GM23338 (cell line): ENCODE results near the gene VPS72.
A peak's percentile ranks its signal among the peaks of the same experiment; 100 is the strongest.

Source experiments
- CREB1 ChIP-seq: fragments of 250-450 bp; sonication (Bioruptor Pico); IDR thresholded peaks from 2 replicates; pipeline ENCODE4 v1.5.0; 2020; ENCODE audit warnings: low read depth, mild to moderate bottlenecking, moderate library complexity
- EZH2 ChIP-seq: fragments of 200-600 bp; sonication (generic); IDR thresholded peaks from one replicate; pipeline ENCODE4 v1.8.0; 2017; ENCODE audit warnings: antibody characterized with exemption, mild to moderate bottlenecking, low read depth; ENCODE audit not compliant: unreplicated experiment
- EZH2phosphoT487 ChIP-seq: fragments of 200-600 bp; sonication (generic); IDR thresholded peaks from one replicate; pipeline ENCODE4 v1.8.1; 2018; ENCODE audit warnings: antibody characterized with exemption; ENCODE audit not compliant: unreplicated experiment
- POLR2AphosphoS5 ChIP-seq: IDR thresholded peaks from 2 replicates; pipeline ENCODE4 v1.6.1; 2016; ENCODE audit warnings: antibody characterized with exemption, low read depth
- TF ChIP-seq, protein P1 (sequence below), 2 experiments: fragments of 200-600 bp in 1 of 2; sonication (generic) in 1 of 2; conservative IDR thresholded peaks; 2 replicates each; pipeline versions ENCODE4 v1.5.1 to v1.6.1; 2016 to 2017; ENCODE audit warnings: antibody characterized with exemption in 2 of 2, low read depth in 2 of 2, mild to moderate bottlenecking in 2 of 2, moderate library complexity in 1 of 2
- TF ChIP-seq, protein P2 (sequence below): IDR thresholded peaks from one replicate; pipeline ENCODE4 v1.6.1; 2018; ENCODE audit warnings: antibody characterized with exemption; ENCODE audit not compliant: unreplicated experiment

- TF ChIP-seq, protein P1, sequence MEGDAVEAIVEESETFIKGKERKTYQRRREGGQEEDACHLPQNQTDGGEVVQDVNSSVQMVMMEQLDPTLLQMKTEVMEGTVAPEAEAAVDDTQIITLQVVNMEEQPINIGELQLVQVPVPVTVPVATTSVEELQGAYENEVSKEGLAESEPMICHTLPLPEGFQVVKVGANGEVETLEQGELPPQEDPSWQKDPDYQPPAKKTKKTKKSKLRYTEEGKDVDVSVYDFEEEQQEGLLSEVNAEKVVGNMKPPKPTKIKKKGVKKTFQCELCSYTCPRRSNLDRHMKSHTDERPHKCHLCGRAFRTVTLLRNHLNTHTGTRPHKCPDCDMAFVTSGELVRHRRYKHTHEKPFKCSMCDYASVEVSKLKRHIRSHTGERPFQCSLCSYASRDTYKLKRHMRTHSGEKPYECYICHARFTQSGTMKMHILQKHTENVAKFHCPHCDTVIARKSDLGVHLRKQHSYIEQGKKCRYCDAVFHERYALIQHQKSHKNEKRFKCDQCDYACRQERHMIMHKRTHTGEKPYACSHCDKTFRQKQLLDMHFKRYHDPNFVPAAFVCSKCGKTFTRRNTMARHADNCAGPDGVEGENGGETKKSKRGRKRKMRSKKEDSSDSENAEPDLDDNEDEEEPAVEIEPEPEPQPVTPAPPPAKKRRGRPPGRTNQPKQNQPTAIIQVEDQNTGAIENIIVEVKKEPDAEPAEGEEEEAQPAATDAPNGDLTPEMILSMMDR (conservative IDR thresholded peaks at IDR 0.05; ENCODE audit: low read depth in 2 of 2), result peak; percentile 58 to 65
- TF ChIP-seq CREB1 (no peak), EZH2phosphoT487 (no peak), EZH2 (no peak), POLR2AphosphoS5 (no peak)
- TF ChIP-seq, protein P2, sequence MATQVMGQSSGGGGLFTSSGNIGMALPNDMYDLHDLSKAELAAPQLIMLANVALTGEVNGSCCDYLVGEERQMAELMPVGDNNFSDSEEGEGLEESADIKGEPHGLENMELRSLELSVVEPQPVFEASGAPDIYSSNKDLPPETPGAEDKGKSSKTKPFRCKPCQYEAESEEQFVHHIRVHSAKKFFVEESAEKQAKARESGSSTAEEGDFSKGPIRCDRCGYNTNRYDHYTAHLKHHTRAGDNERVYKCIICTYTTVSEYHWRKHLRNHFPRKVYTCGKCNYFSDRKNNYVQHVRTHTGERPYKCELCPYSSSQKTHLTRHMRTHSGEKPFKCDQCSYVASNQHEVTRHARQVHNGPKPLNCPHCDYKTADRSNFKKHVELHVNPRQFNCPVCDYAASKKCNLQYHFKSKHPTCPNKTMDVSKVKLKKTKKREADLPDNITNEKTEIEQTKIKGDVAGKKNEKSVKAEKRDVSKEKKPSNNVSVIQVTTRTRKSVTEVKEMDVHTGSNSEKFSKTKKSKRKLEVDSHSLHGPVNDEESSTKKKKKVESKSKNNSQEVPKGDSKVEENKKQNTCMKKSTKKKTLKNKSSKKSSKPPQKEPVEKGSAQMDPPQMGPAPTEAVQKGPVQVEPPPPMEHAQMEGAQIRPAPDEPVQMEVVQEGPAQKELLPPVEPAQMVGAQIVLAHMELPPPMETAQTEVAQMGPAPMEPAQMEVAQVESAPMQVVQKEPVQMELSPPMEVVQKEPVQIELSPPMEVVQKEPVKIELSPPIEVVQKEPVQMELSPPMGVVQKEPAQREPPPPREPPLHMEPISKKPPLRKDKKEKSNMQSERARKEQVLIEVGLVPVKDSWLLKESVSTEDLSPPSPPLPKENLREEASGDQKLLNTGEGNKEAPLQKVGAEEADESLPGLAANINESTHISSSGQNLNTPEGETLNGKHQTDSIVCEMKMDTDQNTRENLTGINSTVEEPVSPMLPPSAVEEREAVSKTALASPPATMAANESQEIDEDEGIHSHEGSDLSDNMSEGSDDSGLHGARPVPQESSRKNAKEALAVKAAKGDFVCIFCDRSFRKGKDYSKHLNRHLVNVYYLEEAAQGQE, result no peak
Measured at GRCh38 chr1:151196292-151196800, 6.3 kb upstream of the VPS72 start.
